KMS-11 (cell line): ENCODE data around the gene ZNF302.

ENCODE experiments used
- H2AFZ ChIP-seq: fragments of 200-600 bp; sonication (generic); 2 replicates; pipeline ENCODE4 v1.6.1; 2016; ENCODE audit warnings: antibody characterized with exemption, mixed run types, low read depth
- H3K27ac ChIP-seq: fragments of 200-600 bp; sonication (generic); 2 replicates; pipeline ENCODE4 v1.6.1; 2016; ENCODE audit warnings: mild to moderate bottlenecking, mixed run types
- H3K27me3 ChIP-seq: fragments of 200-600 bp; sonication (generic); 2 replicates; pipeline ENCODE4 v1.6.1; 2017; ENCODE audit warnings: mild to moderate bottlenecking, low read depth, mixed run types, moderate library complexity; ENCODE audit not compliant: insufficient read depth
- H3K36me3 ChIP-seq: fragments of 200-600 bp; sonication (generic); 2 replicates; pipeline ENCODE4 v1.6.1; 2017; ENCODE audit warnings: mild to moderate bottlenecking, mixed run types; ENCODE audit not compliant: insufficient read depth
- H3K4me1 ChIP-seq: fragments of 200-600 bp; sonication (generic); 2 replicates; pipeline ENCODE4 v1.6.1; 2016; ENCODE audit warnings: mild to moderate bottlenecking, low read depth, mixed run types; ENCODE audit not compliant: poor library complexity, severe bottlenecking
- H3K4me2 ChIP-seq: fragments of 200-600 bp; sonication (generic); 2 replicates; pipeline ENCODE4 v1.7.0; 2016; ENCODE audit warnings: mild to moderate bottlenecking, mixed run types
- H3K4me3 ChIP-seq: fragments of 200-600 bp; sonication (generic); IDR thresholded peaks from 2 replicates; pipeline ENCODE4 v1.6.1; 2017; ENCODE audit warnings: low read depth, low read length, mixed read lengths; ENCODE audit not compliant: insufficient read depth
- H3K79me2 ChIP-seq: fragments of 200-600 bp; sonication (generic); 2 replicates; pipeline ENCODE4 v1.6.1; 2016; ENCODE audit warnings: low read depth, mixed run types; ENCODE audit not compliant: insufficient read depth
- H3K9ac ChIP-seq: fragments of 200-600 bp; sonication (generic); 2 replicates; pipeline ENCODE4 v1.6.1; 2016; ENCODE audit warnings: mild to moderate bottlenecking, mixed run types
- H4K20me1 ChIP-seq: fragments of 200-600 bp; sonication (generic); 2 replicates; pipeline ENCODE4 v1.6.1; 2016; ENCODE audit warnings: mild to moderate bottlenecking, mixed run types; ENCODE audit not compliant: insufficient read depth
- TF ChIP-seq, protein P1 (sequence below): fragments of 200-600 bp; sonication (generic); conservative IDR thresholded peaks from 2 replicates; pipeline ENCODE4 v1.6.1; 2017; ENCODE audit warnings: low read depth, mild to moderate bottlenecking, antibody characterized with exemption, low read length, moderate library complexity, mixed read lengths

The ZNF302 gene

DNA sequence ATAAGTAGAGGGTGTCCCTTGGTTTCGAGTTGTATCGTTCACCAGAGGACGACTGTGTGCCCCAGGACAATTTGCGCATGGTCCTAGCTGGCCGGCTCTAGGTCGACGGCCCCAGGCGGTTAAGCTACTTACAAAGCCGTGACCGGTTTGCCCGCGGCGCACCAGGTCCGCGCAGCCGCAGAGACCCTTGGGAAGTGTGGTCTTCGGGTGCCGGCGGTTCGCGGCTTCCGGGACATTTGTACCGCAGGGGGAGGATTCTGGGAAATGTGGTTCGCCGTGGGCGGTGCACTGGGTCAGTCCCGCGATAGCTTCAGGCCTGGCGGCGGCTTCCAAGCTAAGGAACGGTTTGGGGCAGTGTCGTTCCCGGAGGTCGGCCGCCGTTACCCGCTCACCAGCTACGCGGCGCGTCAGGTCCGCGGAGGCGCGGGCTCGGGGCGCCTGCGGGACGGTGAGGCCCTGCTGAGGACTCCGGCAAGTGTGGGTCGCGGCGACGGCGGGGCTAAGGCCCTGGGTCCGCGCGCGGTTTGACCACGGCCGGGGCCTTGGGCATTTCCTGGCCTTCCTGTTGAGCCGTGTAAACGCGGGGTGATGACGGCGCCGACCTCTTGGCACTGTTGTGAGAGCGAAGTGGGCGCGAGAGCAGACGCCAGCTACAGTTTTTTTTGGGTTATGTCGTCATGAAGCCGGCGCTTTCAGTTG lies at the start of gene ZNF302:
ZNF302 (plus strand) TSS at position 293 of the 699 bp plus-strand sequence. CDS start 1,127 bp downstream, outside the sequence.
- H4K20me1 ChIP-seq = no peaks in the 10 kb centered on the region
- peak within 1 kb of the TSS; percentile 84 for H3K27ac ChIP-seq
- no peaks in the 10 kb centered on the region for H3K27me3 ChIP-seq
- peaks cover 11% of the 10 kb centered on the region for H3K4me1 ChIP-seq
- TF ChIP-seq, protein P1, sequence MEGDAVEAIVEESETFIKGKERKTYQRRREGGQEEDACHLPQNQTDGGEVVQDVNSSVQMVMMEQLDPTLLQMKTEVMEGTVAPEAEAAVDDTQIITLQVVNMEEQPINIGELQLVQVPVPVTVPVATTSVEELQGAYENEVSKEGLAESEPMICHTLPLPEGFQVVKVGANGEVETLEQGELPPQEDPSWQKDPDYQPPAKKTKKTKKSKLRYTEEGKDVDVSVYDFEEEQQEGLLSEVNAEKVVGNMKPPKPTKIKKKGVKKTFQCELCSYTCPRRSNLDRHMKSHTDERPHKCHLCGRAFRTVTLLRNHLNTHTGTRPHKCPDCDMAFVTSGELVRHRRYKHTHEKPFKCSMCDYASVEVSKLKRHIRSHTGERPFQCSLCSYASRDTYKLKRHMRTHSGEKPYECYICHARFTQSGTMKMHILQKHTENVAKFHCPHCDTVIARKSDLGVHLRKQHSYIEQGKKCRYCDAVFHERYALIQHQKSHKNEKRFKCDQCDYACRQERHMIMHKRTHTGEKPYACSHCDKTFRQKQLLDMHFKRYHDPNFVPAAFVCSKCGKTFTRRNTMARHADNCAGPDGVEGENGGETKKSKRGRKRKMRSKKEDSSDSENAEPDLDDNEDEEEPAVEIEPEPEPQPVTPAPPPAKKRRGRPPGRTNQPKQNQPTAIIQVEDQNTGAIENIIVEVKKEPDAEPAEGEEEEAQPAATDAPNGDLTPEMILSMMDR = no peak
- H3K4me2 ChIP-seq = peak within 1 kb of the TSS; percentile 67
- H3K9ac ChIP-seq = peak within 1 kb of the TSS; percentile 76
- H2AFZ ChIP-seq = peak within 1 kb of the TSS; percentile 100
- H3K36me3 ChIP-seq = peaks cover 3% of the 10 kb centered on the region; the same call in 1 of the 2 replicates
- H3K79me2 ChIP-seq = no peaks in the 10 kb centered on the region
- H3K4me3 ChIP-seq = no peak within 1 kb of the TSS

GRCh38 chr19:34633802-34634201 lies 43.7 kb upstream of the ZNF302 start:
- Histone ChIP-seq H4K20me1 (no peaks in the 10 kb centered on the region), H3K4me1 (no peaks in the 10 kb centered on the region), H3K36me3 (no peaks in the 10 kb centered on the region), H3K79me2 (no peaks in the 10 kb centered on the region), H3K4me3 (no peak overlapping the region), H3K27me3 (no peaks in the 10 kb centered on the region), H3K27ac (no peak overlapping the region), H2AFZ (no peak overlapping the region), H3K4me2 (no peak overlapping the region), H3K9ac (no peak overlapping the region)
- TF ChIP-seq, protein P1 = no peak

- H3K27me3 ChIP-seq = no peaks in the 10 kb centered on the region
- H3K4me2 ChIP-seq = no peak overlapping the region
- H3K4me3 ChIP-seq = no peak overlapping the region
- no peak overlapping the region for H3K27ac ChIP-seq
- no peaks in the 10 kb centered on the region for H4K20me1 ChIP-seq
- TF ChIP-seq, protein P1 = peak; percentile 79
- H3K79me2 ChIP-seq = no peaks in the 10 kb centered on the region
- no peaks in the 10 kb centered on the region for H3K4me1 ChIP-seq
- no peak overlapping the region for H2AFZ ChIP-seq
- no peak overlapping the region for H3K9ac ChIP-seq
- no peaks in the 10 kb centered on the region for H3K36me3 ChIP-seq
Measured at GRCh38 chr19:34639491-34640085, 37.9 kb upstream of the ZNF302 start.

DNA sequence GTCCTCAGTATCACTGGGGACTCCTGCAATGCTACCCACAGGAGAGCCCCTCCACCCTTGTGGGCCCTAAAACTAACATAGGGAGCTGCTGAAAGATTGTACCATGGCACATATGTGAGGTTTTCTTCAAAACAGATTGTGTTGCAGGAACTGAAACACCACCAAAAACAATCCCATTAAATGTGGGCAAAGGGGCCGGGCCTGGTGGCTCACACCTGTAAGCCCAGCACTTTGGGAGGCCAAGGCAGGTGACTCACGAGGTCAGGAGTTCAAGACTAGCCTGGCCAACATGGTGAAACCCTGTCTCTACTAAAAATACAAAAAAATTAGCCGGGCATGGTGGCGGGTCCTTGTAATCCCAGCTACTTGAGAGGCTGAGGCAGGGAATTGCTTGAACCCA lies 35.2 kb upstream of the ZNF302 start:
- TF ChIP-seq, protein P1 = no peak
- H4K20me1 ChIP-seq = no peaks in the 10 kb centered on the region

More for the DNA sequence above, 35.2 kb upstream of the ZNF302 start:
- H3K4me1 ChIP-seq = no peaks in the 10 kb centered on the region
- H3K4me2 ChIP-seq = no peak overlapping the region
- H3K4me3 ChIP-seq = no peak overlapping the region
- H3K27ac ChIP-seq = no peak overlapping the region
- no peak overlapping the region for H3K9ac ChIP-seq
- H3K79me2 ChIP-seq = no peaks in the 10 kb centered on the region
- H2AFZ ChIP-seq = no peak overlapping the region
- no peaks in the 10 kb centered on the region for H3K36me3 ChIP-seq
- H3K27me3 ChIP-seq = no peaks in the 10 kb centered on the region
